NCI-H146 treated with DMSO at 0.1 percent for 48 hours (cell line): ENCODE data around the gene OLIG2.

ENCODE experiments used
- DNase-seq: peaks from one replicate; lab custom pipeline; 2025; ENCODE audit not compliant: unreplicated experiment; lab: John Stamatoyannopoulos, UW

OLIG2 gene

GRCh38 chr21:33019885-33020557, 5.7 kb upstream of the OLIG2 start:
- no peak for DNase-seq

- no peak for DNase-seq
Observed at GRCh38 chr21:33020558-33021100, 5.1 kb upstream of the OLIG2 start.

- no peak for DNase-seq
Observed at GRCh38 chr21:33021150-33021549, 4.6 kb upstream of the OLIG2 start.

GRCh38 chr21:33021667-33022066, 4.1 kb upstream of the OLIG2 start:
- DNase-seq, result no peak

GRCh38 chr21:33022489-33022827, 3.3 kb upstream of the OLIG2 start:
- DNase-seq, result no peak

- DNase-seq, result no peak
Observed at GRCh38 chr21:33022828-33023573, 2.7 kb upstream of the OLIG2 start.

- no peak for DNase-seq
Observed at GRCh38 chr21:33023574-33024200, 2.0 kb upstream of the OLIG2 start.

- DNase-seq, result no peak
Observed at GRCh38 chr21:33024201-33025103, 1.3 kb upstream of the OLIG2 start.

- DNase-seq, result no peak
Observed at GRCh38 chr21:33025106-33025488, 638 bp upstream of the OLIG2 start.

- no peak for DNase-seq
Observed at GRCh38 chr21:33026443-33026858, 716 bp downstream of the OLIG2 start.

GRCh38 chr21:33026878-33027400, 1.2 kb downstream of the OLIG2 start:
- no peak for DNase-seq

- DNase-seq, result no peak
Observed at GRCh38 chr21:33027401-33028286, 1.9 kb downstream of the OLIG2 start.

GRCh38 chr21:33028287-33028670, 2.5 kb downstream of the OLIG2 start:
- DNase-seq, result no peak

GRCh38 chr21:33028773-33029384, 3.1 kb downstream of the OLIG2 start:
- no peak for DNase-seq

GRCh38 chr21:33029385-33029921, 3.7 kb downstream of the OLIG2 start:
- no peak for DNase-seq

- DNase-seq, result no peak
Observed at GRCh38 chr21:33029975-33030461, 4.3 kb downstream of the OLIG2 start.

- DNase-seq, result no peak
Observed at GRCh38 chr21:33030633-33031032, 4.9 kb downstream of the OLIG2 start.

- no peak for DNase-seq
Observed at GRCh38 chr21:33031152-33031911, 5.6 kb downstream of the OLIG2 start.
